Prostate gland (tissue), 2 donors: Measurements from ENCODE around the gene SARDH. TPM values are rescaled to one million over a fixed set of nuclear protein-coding genes. Genes with fewer than 3 reads are reported as not detected.

Experiments
- DNase-seq: peaks from one replicate; pipeline ENCODE4 v3.0.0-alpha.2; 2019; ENCODE audit warnings: low spot score
- H3K27ac ChIP-seq, 2 donors: fragments of 200-600 bp; sonication (generic); 2 replicates each; pipeline ENCODE4 v1.5.1; 2017 to 2019
- H3K27me3 ChIP-seq: fragments of 200-600 bp; sonication (generic); replicated peaks from 2 replicates; pipeline ENCODE4 v1.5.1; 2019; ENCODE audit not compliant: insufficient read depth
- H3K36me3 ChIP-seq, 2 donors: fragments of 200-600 bp; sonication (generic); 1 replicate in 1 of 2; 2 replicates in 1 of 2; pipeline versions ENCODE4 v1.5.1 to v1.8.1; 2017 to 2019
- H3K4me1 ChIP-seq: fragments of 200-600 bp; sonication (generic); replicated peaks from 2 replicates; pipeline ENCODE4 v1.5.1; 2019
- H3K4me3 ChIP-seq, 2 donors: fragments of 200-600 bp; sonication (generic); 2 replicates each; pipeline ENCODE4 v1.5.1; 2017 to 2019
- H3K9me3 ChIP-seq: fragments of 200-600 bp; sonication (generic); 2 replicates; pipeline ENCODE4 v1.5.1; 2017
- CTCF ChIP-seq, 4 experiments: fragments of 200-600 bp in 2 of 4; fragments of 450-650 bp in 2 of 4; sonication (generic) in 2 of 4; IDR thresholded peaks; 1 replicate in 3 of 4; 2 replicates in 1 of 4; pipeline ENCODE4 v1.5.1; 2016 to 2019; ENCODE audit warnings: antibody characterized with exemption in 4 of 4, mild to moderate bottlenecking in 2 of 4, moderate library complexity in 2 of 4
- POLR2A ChIP-seq: fragments of 450-650 bp; IDR thresholded peaks from one replicate; pipeline ENCODE4 v1.6.1; 2016; ENCODE audit warnings: antibody characterized with exemption, mild to moderate bottlenecking
- POLR2AphosphoS5 ChIP-seq: sonication (generic); formaldehyde crosslinking; IDR thresholded peaks from one replicate; pipeline ENCODE4 v1.6.1; 2017; ENCODE audit warnings: antibody characterized with exemption
- WGBS: methylation state at CpG from one replicate; pipeline ENCODE4 v1.1.5; 2018; 5-methylcytosine and 5-hydroxymethylcytosine counted together
- intact Hi-C: fragments of 100-400 bp; cut with DNase I; formaldehyde crosslinking; loops from one replicate; pipeline ENCODE4 v1.14.2; 2022
- total RNA-seq, 2 donors: library from RNA; depleted of rRNA; stranded (reverse); fragments of >200 nt; gene quantifications; one replicate each; pipeline ENCODE4 v1.1.0, GENCODE V29; 2016

The SARDH gene
- total RNA-seq, 2 donors from 2014 or later = 6.7 to 7.2 TPM

GRCh38 chr9:133737071-133737773 is 930 bp downstream of the SARDH start:
- no peaks in the 10 kb centered on the region for H3K4me1 ChIP-seq
- no peak overlapping the region for H3K27ac ChIP-seq
- no peaks in the 10 kb centered on the region for H3K9me3 ChIP-seq
- peak overlapping the region; percentile 24 to 26 for H3K4me3 ChIP-seq
- H3K27me3 ChIP-seq = no peaks in the 10 kb centered on the region
- intact Hi-C loops = no loop called here
- DNase-seq = no peak
- TF ChIP-seq CTCF (IDR thresholded peaks at IDR 0.05) = no peak
- TF ChIP-seq POLR2AphosphoS5 = no peak
- no peak for TF ChIP-seq POLR2A
- H3K36me3 ChIP-seq = no peaks in the 10 kb centered on the region
- WGBS = 32% methylated on average over 14 of the region's 15 CpGs

- Histone ChIP-seq H3K27ac (no peak overlapping the region), H3K36me3 (no peaks in the 10 kb centered on the region), H3K4me3 (no peak overlapping the region), H3K27me3 (no peaks in the 10 kb centered on the region), H3K9me3 (no peaks in the 10 kb centered on the region), H3K4me1 (no peaks in the 10 kb centered on the region)
- TF ChIP-seq CTCF (IDR thresholded peaks at IDR 0.05) (no peak), POLR2A (no peak), POLR2AphosphoS5 (no peak)
- 91% methylated on average over 8 of the region's 8 CpGs for WGBS
- no peak for DNase-seq
- intact Hi-C loops = no loop called here
Observed at GRCh38 chr9:133735931-133736330, 2.2 kb downstream of the SARDH start.

- Histone ChIP-seq H3K4me3 (no peak overlapping the region), H3K36me3 (no peaks in the 10 kb centered on the region), H3K27ac (no peak overlapping the region), H3K9me3 (no peaks in the 10 kb centered on the region), H3K4me1 (no peaks in the 10 kb centered on the region), H3K27me3 (no peaks in the 10 kb centered on the region)
- intact Hi-C loops = no loop called here
- DNase-seq = no peak
- 80% methylated on average over 10 of the region's 10 CpGs for WGBS
- TF ChIP-seq CTCF (IDR thresholded peaks at IDR 0.05) = no peak
Observed at GRCh38 chr9:133735415-133735775, 2.8 kb downstream of the SARDH start.

- no peak overlapping the region for H3K27ac ChIP-seq
- no peaks in the 10 kb centered on the region for H3K27me3 ChIP-seq
- DNase-seq = no peak
- WGBS = 80% methylated on average over 23 of the region's 23 CpGs
- no peaks in the 10 kb centered on the region for H3K4me1 ChIP-seq
- no peak overlapping the region for H3K4me3 ChIP-seq
- TF ChIP-seq CTCF (IDR thresholded peaks at IDR 0.05) (no peak), POLR2A (no peak)
- H3K9me3 ChIP-seq = no peaks in the 10 kb centered on the region
- H3K36me3 ChIP-seq = no peaks in the 10 kb centered on the region
- intact Hi-C loops = no loop called here
Observed at GRCh38 chr9:133734590-133735414, 3.4 kb downstream of the SARDH start.
